SKM-1 (cell line): Measurements from ENCODE around the gene CEP112.

Experiments used
- DNase-seq: peaks from one replicate; lab custom pipeline; 2025; ENCODE audit not compliant: unreplicated experiment; lab: John Stamatoyannopoulos, UW

CEP112 gene

GRCh38 chr17:66191593-66192377 lies at the start of gene CEP112:
TSS of gene CEP112 (minus strand) at chr17:66192133.
- DNase-seq = peak; percentile 31

GRCh38 chr17:66240630-66241029 lies 48.7 kb upstream of the CEP112 start:
- no peak for DNase-seq

- no peak for DNase-seq
These were observed 48.1 kb upstream of the CEP112 start for GRCh38 chr17:66240013-66240412.

- no peak for DNase-seq
These were observed 43.6 kb upstream of the CEP112 start for GRCh38 chr17:66235377-66235994.

DNA sequence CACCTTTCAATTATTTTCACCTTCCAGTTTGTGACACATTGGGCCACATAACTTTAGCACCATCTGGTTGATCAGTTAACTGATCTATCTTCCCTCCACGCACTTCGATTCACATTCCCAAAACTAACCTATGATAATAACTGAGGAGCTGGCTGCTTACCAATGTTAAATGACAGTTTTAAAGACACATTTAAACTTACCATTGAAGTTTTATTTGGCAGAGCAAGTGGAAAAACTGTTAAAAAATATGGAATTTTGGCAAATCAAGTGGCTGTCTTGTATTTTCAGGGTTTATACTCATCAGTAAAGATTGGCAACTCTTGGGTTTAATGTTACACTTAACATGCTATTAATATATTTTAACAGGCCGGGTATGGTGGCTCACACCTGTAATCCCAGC lies 42.7 kb upstream of the CEP112 start:
- DNase-seq = no peak

GRCh38 chr17:66233023-66233753 lies 41.3 kb upstream of the CEP112 start:
- DNase-seq = no peak

DNA sequence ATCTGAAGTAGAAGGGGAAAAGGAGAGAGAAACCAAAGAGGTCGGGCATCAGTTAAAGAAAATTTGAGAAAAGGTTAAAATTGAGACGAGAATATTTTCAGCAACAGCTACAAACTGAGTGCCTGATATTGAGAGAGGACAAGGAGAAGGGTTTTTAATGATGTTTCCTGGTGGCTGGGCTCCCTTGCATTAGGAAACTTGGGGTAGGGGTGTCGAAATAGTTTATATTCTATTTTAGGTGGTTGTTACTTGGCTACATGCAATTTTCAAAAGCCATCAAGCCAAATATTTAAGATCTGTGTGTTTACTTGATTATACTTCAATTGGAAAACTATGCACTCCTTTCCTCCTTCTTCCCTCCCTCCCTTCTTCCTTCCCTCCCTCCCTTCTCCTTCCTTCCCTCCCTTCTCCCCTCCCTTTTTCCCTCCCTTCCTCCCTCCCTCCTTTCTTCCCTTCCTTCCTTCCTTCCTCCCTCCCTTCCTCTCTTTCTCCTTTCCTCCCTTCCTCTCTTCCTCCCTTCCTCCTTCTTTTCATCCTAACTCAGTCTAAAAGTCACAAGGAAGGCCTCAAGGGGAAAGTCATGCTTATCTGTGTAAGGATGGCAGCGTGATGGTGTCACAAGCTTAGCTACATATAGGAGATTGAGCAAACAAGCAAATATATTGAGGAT lies 39.1 kb upstream of the CEP112 start:
- no peak for DNase-seq

DNA sequence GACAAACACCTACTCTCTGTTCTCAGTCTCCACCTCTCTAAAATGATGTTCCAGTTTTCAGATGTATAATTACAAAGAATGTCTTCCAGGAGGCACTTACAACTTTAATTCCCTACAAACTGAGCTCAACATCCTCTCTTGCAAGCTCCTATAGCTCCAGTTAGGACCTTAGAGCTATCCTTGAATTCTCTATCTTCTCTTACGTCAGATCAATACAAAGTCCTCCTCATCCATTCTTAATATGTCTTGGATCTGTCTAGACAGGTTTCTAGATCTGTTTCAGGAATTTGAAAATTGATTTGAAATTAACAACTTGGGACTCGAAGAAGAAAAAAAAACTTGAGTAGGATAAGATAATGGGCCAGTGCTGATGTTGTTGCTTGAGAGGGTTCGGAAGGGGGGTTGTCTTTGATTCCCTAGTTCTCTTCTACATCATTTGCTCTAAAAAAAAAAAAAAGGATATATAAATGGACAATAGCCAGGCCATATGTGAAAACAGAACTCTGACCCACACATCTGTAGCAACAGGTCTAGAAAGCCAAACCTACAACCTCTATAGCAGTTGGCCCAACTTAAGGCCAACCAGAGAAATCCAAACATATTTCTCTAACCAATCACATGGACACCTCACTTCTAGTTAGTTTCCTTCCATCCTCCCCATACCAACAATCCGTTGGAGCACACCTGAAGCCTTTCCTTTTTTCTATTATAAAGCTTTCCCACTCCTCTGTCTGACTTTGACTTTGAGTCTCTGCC lies 38.0 kb upstream of the CEP112 start:
- DNase-seq = no peak

DNA sequence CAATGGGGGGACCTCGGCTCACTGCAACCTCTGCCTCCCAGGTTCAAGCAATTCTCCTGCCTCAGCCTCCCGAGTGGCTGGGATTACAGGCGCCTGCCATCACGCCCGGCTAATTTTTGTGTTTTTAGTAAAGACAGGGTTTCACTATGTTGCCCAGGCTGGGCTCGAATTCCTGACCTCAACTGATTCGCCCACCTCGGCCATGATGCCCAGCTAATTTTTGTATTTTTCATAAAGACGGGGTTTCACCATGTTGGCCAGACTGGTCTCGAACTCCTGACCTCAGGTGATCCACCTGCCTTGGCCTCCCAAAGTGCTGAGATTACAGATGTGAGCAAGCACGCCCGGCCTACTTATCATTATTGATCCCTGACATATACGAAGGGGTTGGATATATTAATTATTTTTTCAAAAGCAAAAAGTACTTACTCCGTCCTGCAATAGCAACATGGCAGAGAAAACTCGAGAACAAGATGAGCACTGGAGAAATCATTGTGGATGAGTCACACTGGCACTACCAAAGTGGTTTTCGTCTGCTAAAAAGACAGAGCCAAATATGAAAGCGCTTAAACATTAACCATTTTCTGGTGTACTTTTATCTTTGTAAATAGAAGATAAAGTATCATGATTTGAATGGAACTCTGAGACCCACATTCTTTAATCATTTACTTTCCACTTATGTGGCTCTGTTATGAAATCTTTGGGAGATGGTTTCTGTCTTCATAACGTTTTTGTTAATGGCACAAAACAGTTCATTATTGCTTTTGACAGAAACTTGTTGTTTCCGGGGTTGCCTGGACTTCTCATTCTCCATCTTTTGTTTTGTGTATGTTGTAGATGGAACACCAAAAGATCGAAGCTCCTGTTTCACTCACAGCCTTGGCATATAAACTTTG lies 37.2 kb upstream of the CEP112 start, which contains the start of gene APOH:
Gene APOH, minus strand, starts transcription at position 529 of the 896 bp plus-strand sequence. Its CDS starts 36 bp downstream, at position 493.
- no peak for DNase-seq

DNA sequence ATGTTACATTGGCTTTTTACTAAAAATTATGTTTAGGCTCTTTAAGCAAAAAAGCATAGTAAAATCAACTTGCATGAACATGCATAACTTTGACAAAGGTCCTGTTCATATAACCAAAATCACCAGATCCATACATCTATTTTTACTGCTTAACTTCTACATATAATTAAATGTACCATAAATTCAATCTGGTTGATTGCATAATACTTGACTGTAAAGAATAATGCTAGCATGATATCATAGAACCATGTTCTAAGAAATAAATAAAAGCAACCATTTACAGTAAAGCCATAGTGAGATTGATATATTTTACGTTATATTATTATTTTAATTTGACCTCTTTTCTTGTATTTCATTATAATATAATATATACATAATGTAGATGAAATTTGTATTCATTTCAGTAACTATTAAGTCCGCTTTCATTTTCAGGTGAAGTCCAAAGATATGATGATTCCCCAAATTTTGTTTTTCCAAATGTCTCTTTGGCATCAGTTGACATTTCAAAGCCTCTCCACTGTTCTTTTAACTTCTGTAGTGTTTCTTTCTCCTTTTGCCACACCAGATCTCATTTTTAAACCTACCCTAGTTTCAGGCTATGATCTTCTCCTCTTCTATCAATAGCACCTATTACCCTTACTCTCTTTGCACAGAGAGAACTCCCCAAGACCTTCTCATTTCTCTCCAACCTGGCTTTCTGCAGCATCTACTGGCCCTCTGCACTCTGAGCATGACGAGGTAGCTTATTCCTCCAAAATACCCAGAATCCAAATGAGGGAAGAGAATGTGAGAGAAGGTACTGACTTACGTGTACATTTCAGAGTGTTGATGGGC lies 35.5 kb upstream of the CEP112 start:
- DNase-seq = no peak

- DNase-seq = no peak
These were observed 30.9 kb upstream of the CEP112 start for GRCh38 chr17:66222798-66223350.

DNA sequence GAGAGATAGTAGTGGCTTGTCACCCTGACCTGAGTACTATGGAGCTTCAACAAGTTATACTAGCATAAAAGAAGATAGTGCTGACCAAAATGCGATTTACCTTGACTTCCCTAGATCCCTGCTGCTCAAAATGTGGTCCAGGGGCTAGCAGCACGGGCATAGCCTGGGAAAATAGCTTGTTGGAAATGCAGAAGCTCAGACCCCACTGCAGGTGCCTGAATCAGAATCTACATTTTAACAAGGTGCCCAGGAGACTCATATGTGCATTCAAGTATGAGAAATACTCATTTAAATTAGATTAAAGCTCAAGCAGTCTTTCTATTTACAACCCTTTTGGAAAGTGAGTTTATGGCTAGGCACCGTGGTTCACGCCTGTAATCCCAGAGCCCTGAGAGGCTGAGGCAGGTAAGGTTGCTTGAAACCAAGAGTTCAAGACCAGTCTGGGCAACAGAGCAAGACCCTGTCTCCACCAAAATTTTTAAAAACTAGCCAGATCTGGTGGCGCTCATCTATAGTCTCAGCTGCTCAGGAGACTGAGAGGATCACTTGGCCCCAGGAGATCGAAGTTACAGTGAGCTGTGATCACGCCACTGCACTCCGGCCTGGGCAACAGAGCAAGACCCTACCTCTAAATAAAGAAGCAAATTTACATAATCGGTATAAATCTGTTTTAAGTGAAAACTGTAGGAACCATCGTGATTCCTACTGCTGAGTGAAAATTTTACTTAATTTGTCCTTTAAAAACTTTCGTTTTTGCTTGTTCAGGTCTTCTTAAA lies 30.0 kb upstream of the CEP112 start:
- no peak for DNase-seq

- DNase-seq = no peak
These were observed 29.4 kb upstream of the CEP112 start for GRCh38 chr17:66221343-66221742.

DNA sequence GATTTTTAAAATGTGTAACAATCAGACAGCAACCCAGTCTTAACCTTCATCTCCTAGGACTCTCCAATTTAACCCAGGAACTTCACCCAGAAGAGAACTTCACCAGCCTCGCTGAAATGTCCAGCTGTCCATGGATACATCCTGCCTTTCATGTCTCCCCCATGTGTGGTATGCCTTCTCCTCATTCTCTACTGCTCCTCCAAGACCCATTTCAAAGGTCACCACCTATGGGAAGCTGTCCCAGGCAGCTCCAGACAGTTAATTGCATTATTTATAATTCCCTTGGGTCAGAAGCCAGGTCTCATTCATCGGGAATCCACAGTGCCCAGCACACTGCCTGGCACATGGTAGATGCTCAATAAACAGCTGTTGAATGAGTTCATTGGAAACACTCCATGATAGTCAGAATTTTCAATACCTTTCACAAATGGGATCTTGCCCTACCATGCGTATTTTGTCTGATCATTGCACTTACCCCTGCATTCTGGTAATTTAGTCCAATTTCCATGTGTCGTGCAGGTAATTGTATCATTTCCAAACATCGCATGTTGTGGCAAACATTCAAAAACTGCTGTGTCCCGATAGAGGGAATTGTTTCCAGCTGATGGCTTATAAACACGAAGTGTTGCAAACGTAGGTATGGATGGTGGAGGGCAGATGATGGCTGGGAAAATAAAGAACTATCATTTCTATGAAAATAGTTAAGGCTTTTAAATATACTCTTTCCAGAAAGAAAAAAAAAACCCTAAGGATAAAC lies 28.3 kb upstream of the CEP112 start:
- DNase-seq = no peak

DNA sequence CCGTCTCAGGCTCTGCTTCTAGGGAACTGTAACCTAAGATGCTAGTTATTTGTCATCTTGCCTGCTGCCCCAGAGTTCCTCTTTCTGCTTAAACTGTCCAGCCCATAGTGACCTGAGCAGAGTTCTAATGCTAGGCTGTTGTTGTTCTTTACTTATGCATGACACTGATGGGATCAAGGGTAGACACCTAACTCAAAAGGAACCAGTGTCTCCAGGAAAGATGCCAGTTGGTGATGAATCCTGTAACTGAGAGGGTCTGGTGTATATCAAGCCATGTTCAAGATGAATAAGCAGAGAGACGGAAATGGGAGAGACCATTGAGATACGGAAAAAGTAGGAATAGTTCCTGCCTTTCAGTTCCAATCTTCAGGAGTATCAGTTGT lies 23.6 kb upstream of the CEP112 start:
- no peak for DNase-seq

- DNase-seq = no peak
These were observed 23.1 kb upstream of the CEP112 start for GRCh38 chr17:66214884-66215528.
